ENCODE data around the gene DALRD3. TPM values are rescaled to one million over a fixed set of nuclear protein-coding genes. Genes with fewer than 3 reads are reported as not detected.
"Not testable (repeated sequence)": the region's sequence is repeated elsewhere in the genome, so short reads cannot be mapped to it uniquely, and the experiment has no call there.

The DALRD3 gene
- total and polyA plus RNA-seq, 2 experiments from 2014 or later: 31.0 to 57.7 TPM

GRCh38 chr3:49009396-49009795 lies 9.0 kb downstream of the DALRD3 start (continued):
- TF ChIP-seq ZNF462 (CRISPR knock-in tag; IDR thresholded peaks at IDR 0.05) (no peak), ETS1 (IDR thresholded peaks at IDR 0.05) (no peak), POLR2AphosphoS5 (IDR thresholded peaks at IDR 0.05; ENCODE audit: low read depth) (no peak), CTCF (conservative IDR thresholded peaks at IDR 0.05; ENCODE audit: low read depth in 2 of 2) (no peak)

GRCh38 chr3:49008627-49009026 lies 9.8 kb downstream of the DALRD3 start:
- not testable (repeated sequence) for H2AFZ ChIP-seq; DNase-seq (ENCODE audit: low spot score); ATAC-seq; H3F3A ChIP-seq (replicated peaks; ENCODE audit: low read depth); H3K9me2 ChIP-seq (ENCODE audit: insufficient read depth); H3K36me3 ChIP-seq (ENCODE audit: insufficient read depth); H3K27me3 ChIP-seq (ENCODE audit: insufficient read depth); H3K9me3 Mint-ChIP-seq; H3K4me1 ChIP-seq (ENCODE audit: insufficient read depth)
- H3K4me3 Mint-ChIP-seq: peak overlapping the region; percentile 98
- H3K27ac Mint-ChIP-seq: peak overlapping the region; percentile 79; the same call in 1 of the 2 replicates
- H3K36me3 Mint-ChIP-seq (ENCODE audit: low read depth): peaks cover 32% of the 10 kb centered on the region
- H3K27me3 Mint-ChIP-seq (ENCODE audit: insufficient read depth, low read depth, poor library complexity): peaks cover 16% of the 10 kb centered on the region
- peaks cover 55% of the 10 kb centered on the region for H3K79me2 ChIP-seq (replicated peaks; ENCODE audit: insufficient read depth)
- H4K20me1 ChIP-seq (replicated peaks; ENCODE audit: insufficient read depth): peaks cover 34% of the 10 kb centered on the region
- peak overlapping the region; percentile 69; the same call in 1 of the 2 replicates for H3K27ac ChIP-seq (ENCODE audit: low read depth)
- peak overlapping the region; percentile 99 for H3K4me3 ChIP-seq
- H3K4me2 ChIP-seq: peak overlapping the region; percentile 95
- H3K4me1 Mint-ChIP-seq: peaks cover 15% of the 10 kb centered on the region

Data from GM23338 (cell line).